HuH-7 (cell line): ENCODE measurements around the gene STAG1.

Experiments
- DNase-seq: peaks from one replicate; pipeline ENCODE4 v3.0.0; 2011; ENCODE audit warnings: low spot score

STAG1 gene

GRCh38 chr3:136330900-136331299, 421.3 kb downstream of the STAG1 start:
- DNase-seq: no peak

- DNase-seq: no peak
Observed at GRCh38 chr3:136329593-136329992, 422.6 kb downstream of the STAG1 start.

GRCh38 chr3:136327671-136328070, 424.5 kb downstream of the STAG1 start:
- no peak for DNase-seq

GRCh38 chr3:136326316-136326715, 425.9 kb downstream of the STAG1 start:
- DNase-seq: no peak

- DNase-seq: no peak
Observed at GRCh38 chr3:136311968-136312367, 440.2 kb downstream of the STAG1 start.

GRCh38 chr3:136311261-136311660, 440.9 kb downstream of the STAG1 start:
- DNase-seq: no peak

GRCh38 chr3:136305879-136306278, 446.3 kb downstream of the STAG1 start:
- no peak for DNase-seq

GRCh38 chr3:136300444-136300843, 451.7 kb downstream of the STAG1 start:
- DNase-seq: no peak

- DNase-seq: no peak
Observed at GRCh38 chr3:136297826-136298225, 454.4 kb downstream of the STAG1 start.

GRCh38 chr3:136296960-136297359, 455.2 kb downstream of the STAG1 start:
- no peak for DNase-seq

GRCh38 chr3:136294176-136294575, 458.0 kb downstream of the STAG1 start:
- no peak for DNase-seq

- DNase-seq: no peak
Observed at GRCh38 chr3:136293279-136293678, 458.9 kb downstream of the STAG1 start.

- no peak for DNase-seq
Observed at GRCh38 chr3:136292500-136292899, 459.7 kb downstream of the STAG1 start.

- DNase-seq: no peak
Observed at GRCh38 chr3:136291302-136291701, 460.9 kb downstream of the STAG1 start.
